Measurements from ENCODE around the gene DCHS2. TPM values are rescaled to one million over a fixed set of nuclear protein-coding genes. Genes with fewer than 3 reads are reported as not detected.

Gene DCHS2
- total RNA-seq, 4 donors from 2014 or later: under 0.01 TPM; not detected in 3

- Histone ChIP-seq H3K27me3 (peaks cover 0 to 3% of the 10 kb centered on the region in 2 donors), H3K36me3 (no peaks in the 10 kb centered on the region), H3K27ac (no peak overlapping the region), H3K4me3 (no peak overlapping the region), H3K9me3 (no peaks in the 10 kb centered on the region), H3K4me1 (peaks cover 0 to 5% (median 0%) of the 10 kb centered on the region in 4 donors)
- no peak for DNase-seq (ENCODE audit: low spot score in 2 of 2)
- no peak for TF ChIP-seq CTCF (IDR thresholded peaks at IDR 0.05)
- no peak for TF ChIP-seq POLR2A (IDR thresholded peaks at IDR 0.05)
- no peak for TF ChIP-seq EP300 (IDR thresholded peaks at IDR 0.05)
- WGBS, 2 donors: 0% methylated on average over 1 of the region's 1 CpG
Observed at GRCh38 chr4:154422152-154422551, 69.4 kb downstream of the DCHS2 start.

GRCh38 chr4:154421618-154422017 lies 70.0 kb downstream of the DCHS2 start:
- H3K4me3 ChIP-seq: no peak overlapping the region
- WGBS, 2 donors: 85 to 87% methylated on average over 6 of the region's 6 CpGs
- H3K9me3 ChIP-seq: no peaks in the 10 kb centered on the region
- TF ChIP-seq EP300 (IDR thresholded peaks at IDR 0.05) (no peak), POLR2A (IDR thresholded peaks at IDR 0.05) (no peak), CTCF (IDR thresholded peaks at IDR 0.05) (no peak)
- peaks cover 0 to 6% (median 0%) of the 10 kb centered on the region in 4 donors for H3K4me1 ChIP-seq
- no peaks in the 10 kb centered on the region for H3K36me3 ChIP-seq
- no peak overlapping the region for H3K27ac ChIP-seq
- peaks cover 0 to 3% of the 10 kb centered on the region in 2 donors for H3K27me3 ChIP-seq
- no peak for DNase-seq (ENCODE audit: low spot score in 2 of 2)

GRCh38 chr4:154417373-154417673 lies 74.3 kb downstream of the DCHS2 start:
- Histone ChIP-seq H3K9me3 (no peaks in the 10 kb centered on the region), H3K4me1 (peaks cover 0 to 14% (median 2%) of the 10 kb centered on the region in 4 donors), H3K27me3 (no peaks in the 10 kb centered on the region), H3K36me3 (no peaks in the 10 kb centered on the region), H3K4me3 (peak overlapping the region in 1 of 4 donors; percentile 52), H3K27ac (no peak overlapping the region)
- TF ChIP-seq CTCF (IDR thresholded peaks at IDR 0.05): no peak
- no peak for TF ChIP-seq EP300 (IDR thresholded peaks at IDR 0.05)
- no peak for TF ChIP-seq POLR2A (IDR thresholded peaks at IDR 0.05)
- DNase-seq (ENCODE audit: low spot score in 2 of 2): no peak
- WGBS, 2 donors: 42 to 59% methylated on average over 2 of the region's 2 CpGs

GRCh38 chr4:154416190-154416547 lies 75.4 kb downstream of the DCHS2 start:
- Histone ChIP-seq H3K4me1 (peaks cover 0 to 14% (median 2%) of the 10 kb centered on the region in 4 donors), H3K27me3 (no peaks in the 10 kb centered on the region), H3K27ac (peak overlapping the region in 2 of 4 donors; percentile 18 to 36), H3K36me3 (no peaks in the 10 kb centered on the region), H3K4me3 (peak overlapping the region in 3 of 4 donors; percentile 34 to 52 (median 37)), H3K9me3 (no peaks in the 10 kb centered on the region)
- no peak for DNase-seq (ENCODE audit: low spot score in 2 of 2)
- WGBS, 2 donors: 11 to 15% methylated on average over 10 of the region's 10 CpGs
- TF ChIP-seq EP300 (IDR thresholded peaks at IDR 0.05): no peak

GRCh38 chr4:154415313-154415712 lies 76.3 kb downstream of the DCHS2 start:
- no peaks in the 10 kb centered on the region for H3K27me3 ChIP-seq
- no peak overlapping the region for H3K27ac ChIP-seq
- H3K36me3 ChIP-seq: no peaks in the 10 kb centered on the region
- 80 to 86% methylated on average over 4 of the region's 4 CpGs for WGBS, 2 donors
- no peak for DNase-seq (ENCODE audit: low spot score in 2 of 2)
- no peaks in the 10 kb centered on the region for H3K9me3 ChIP-seq
- H3K4me1 ChIP-seq: peaks cover 0 to 14% (median 2%) of the 10 kb centered on the region in 4 donors
- no peak overlapping the region for H3K4me3 ChIP-seq
- TF ChIP-seq EP300 (IDR thresholded peaks at IDR 0.05) (no peak), POLR2A (IDR thresholded peaks at IDR 0.05) (no peak), CTCF (IDR thresholded peaks at IDR 0.05) (no peak)

GRCh38 chr4:154414796-154415195 lies 76.8 kb downstream of the DCHS2 start:
- H3K36me3 ChIP-seq: no peaks in the 10 kb centered on the region
- TF ChIP-seq CTCF (IDR thresholded peaks at IDR 0.05) (no peak), EP300 (IDR thresholded peaks at IDR 0.05) (no peak), POLR2A (IDR thresholded peaks at IDR 0.05) (no peak)
- no peak for DNase-seq (ENCODE audit: low spot score in 2 of 2)
- H3K9me3 ChIP-seq: no peaks in the 10 kb centered on the region
- H3K4me3 ChIP-seq: no peak overlapping the region
- H3K4me1 ChIP-seq: peaks cover 0 to 14% (median 2%) of the 10 kb centered on the region in 4 donors
- no peak overlapping the region for H3K27ac ChIP-seq
- no peaks in the 10 kb centered on the region for H3K27me3 ChIP-seq
- WGBS, 2 donors: 87 to 98% methylated on average over 3 of the region's 3 CpGs

Measured in tibial nerve (tissue), 4 donors.